Right renal cortex interstitium (tissue), 3 donors: ENCODE measurements around the gene ARPIN. TPM values are rescaled to one million over a fixed set of nuclear protein-coding genes. Genes with fewer than 3 reads are reported as not detected.
"Not testable (repeated sequence)": the region's sequence is repeated elsewhere in the genome, so short reads cannot be mapped to it uniquely, and the experiment has no call there.

Experiments used
- DNase-seq, 3 donors: peaks; one replicate each; pipeline ENCODE4 v3.0.0-alpha.2; 2013; ENCODE audit warnings: low read depth in 3 of 3, low spot score in 2 of 3
- polyA plus RNA-seq, 3 donors: library from polyadenylated mRNA; unstranded; fragments of 120-200 nt; gene quantifications; one replicate each; pipeline ENCODE4 v1.2.1, GENCODE V29; 2013; ENCODE audit not compliant: insufficient read length in 3 of 3

ARPIN gene
- polyA plus RNA-seq, 3 donors, result 28.1 to 31.0 (median 28.5) TPM

DNA sequence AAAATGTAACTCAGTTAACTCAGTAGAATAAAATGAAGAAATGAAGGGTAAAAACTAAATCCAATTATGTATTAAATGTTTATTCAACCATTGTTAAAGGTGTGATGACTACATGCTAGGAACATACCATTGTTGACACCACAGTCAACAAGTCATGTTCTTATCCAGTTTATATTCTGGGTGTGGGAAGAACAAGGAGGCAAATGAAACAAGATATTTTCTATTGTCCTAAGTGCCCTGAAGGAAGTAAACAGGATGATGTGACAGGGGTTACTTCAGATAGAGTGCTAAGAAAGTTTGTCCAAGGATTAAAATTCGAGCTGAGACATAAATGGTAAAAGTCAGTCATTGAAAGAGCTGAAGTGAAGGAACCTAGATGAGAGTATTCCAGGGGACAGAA, 32.0 kb downstream of the ARPIN start:
- no peak for DNase-seq

DNA sequence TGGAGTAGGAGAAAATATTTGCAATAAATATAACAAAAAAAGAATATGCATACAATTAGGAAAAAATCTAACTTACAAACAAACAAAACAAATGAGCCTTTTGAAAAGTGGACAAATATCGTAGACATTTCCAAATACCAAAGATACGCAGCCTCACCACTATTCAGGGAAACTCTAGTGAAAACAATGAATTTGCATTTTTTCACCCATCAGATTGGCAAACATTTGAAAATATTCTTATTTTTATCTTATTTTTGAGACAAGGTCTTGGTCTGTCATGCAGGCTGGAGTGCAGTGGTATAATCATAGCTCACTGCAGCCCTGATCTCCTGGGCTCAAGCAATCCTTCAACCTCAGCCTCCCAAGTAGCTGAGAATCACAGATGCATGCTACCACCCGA, 34.4 kb downstream of the ARPIN start:
- DNase-seq, result no peak

DNA sequence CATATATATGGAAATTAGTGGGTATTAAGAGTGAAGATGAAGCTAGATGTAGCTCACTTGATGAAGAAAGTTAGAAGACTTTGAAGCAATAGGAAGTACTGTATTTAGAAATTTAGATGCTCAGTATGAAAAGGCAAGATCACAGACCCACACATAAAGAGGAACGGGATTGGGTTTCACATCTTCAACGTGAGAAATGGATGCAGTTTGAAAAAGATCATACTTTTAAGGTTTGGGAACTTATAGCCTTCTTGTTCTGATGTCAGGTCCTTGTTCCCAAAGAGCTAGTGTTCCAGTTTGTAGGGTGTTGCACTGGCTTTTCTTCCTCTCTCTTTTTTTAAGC, 35.7 kb downstream of the ARPIN start:
- no peak for DNase-seq

DNA sequence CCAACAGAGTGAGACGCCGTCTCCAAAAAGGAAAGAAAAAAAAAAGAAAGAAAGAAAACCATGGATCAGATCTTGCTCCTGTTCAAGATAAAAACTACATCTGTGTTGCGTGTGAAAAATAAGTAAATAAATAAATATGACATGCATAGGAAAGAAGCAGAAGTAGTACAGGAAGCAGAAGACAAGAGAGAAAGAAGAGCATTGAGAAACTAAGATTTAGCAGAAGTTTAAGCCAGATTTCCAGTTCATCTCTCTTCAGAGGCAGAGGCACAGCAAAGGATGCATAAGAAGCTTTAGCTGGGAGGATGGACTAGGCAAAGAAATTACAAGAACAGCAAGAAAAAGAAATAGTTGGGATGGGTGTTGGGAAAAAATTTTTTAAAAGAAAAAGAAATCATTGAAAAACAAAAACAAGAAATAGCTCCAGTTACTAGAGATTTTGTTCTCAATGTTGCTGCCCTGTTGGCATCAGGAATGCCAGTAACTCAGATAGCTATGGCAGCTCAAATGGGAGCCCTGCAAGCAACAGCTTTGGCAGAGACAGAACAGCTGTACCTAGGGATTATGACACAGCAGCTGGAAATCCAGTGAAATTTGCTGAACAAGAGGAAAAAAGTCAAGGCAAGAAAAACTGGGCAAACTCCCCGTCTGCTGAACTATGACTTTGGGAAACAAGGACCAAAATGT, 36.2 kb downstream of the ARPIN start:
- DNase-seq, result no peak

DNA sequence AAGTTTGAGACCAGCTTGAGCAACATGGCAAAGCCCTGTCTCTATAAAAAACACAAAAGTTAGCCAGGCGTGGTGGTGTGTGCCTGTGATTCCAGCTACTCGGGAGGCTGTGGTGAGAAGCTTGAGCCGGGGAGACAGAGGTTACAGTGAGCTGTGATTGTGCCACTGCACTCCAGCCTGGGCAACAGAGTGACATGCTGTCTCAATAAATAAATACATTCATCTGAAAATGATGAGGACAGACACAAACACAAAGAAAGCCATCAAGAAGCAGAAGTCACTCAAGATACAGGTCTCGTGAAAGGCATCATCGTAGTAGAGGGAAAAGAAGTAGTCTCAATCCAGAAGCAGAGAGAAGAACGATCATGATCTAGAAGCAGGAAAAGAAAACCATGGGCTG, 37.0 kb downstream of the ARPIN start:
- no peak for DNase-seq

DNA sequence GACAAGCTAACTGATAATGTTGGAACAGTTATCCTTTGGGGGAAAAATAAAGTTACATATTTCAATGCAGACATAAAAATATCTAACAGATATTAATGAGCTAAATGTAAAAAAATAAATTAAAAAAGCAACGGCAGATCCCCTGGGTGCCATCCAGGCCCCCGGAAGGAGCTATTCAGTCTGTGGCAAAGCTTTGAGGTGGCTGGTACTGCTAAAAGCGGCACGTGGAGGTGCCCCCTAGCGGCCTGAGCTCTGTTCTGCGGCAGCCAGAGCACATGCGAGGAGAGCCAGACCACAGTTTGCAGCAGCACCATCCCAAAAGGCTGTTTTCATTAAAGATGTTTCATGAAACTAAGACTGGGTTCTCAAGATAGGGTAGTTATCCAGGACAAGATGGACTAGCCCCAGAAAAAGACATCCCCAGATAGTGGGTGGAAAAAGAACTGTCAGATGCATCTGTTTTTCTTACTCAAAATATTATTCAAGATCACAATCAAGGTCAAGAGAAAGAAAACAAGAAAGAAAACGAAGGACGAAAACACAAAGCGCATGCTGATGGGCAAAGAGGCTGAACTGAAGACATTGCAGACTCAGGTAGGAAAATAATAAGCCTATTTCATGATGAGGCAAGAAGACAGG, 37.7 kb downstream of the ARPIN start:
- peak in 1 of 3 donors; percentile 36 for DNase-seq

DNA sequence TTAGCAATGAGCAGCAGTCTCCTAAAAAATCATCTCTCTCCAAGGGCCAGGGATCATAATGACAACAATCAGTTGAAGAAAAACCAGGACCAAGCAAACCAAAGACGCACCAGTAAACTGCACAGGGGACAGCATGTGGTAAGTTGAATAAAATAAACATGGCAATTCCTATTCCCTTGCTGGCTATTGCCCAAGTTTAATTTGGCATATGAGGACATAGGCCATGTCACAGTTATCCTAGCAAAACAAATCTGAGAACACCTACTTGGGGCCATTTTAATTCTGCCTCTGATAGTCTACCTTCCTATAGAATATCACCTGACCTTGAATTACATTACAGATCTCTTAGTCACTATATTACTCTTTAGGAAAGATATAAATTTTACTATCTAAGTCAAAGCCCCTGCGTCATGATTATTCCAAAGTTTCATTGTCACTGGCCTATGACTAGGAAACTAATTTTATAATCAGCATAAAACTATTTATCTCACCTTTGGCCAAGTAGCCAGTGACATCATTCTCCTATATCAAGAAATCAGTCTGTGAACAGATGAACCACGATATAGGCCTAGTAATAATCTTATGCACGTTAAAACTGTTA, 42.0 kb downstream of the ARPIN start:
- DNase-seq, result no peak

DNA sequence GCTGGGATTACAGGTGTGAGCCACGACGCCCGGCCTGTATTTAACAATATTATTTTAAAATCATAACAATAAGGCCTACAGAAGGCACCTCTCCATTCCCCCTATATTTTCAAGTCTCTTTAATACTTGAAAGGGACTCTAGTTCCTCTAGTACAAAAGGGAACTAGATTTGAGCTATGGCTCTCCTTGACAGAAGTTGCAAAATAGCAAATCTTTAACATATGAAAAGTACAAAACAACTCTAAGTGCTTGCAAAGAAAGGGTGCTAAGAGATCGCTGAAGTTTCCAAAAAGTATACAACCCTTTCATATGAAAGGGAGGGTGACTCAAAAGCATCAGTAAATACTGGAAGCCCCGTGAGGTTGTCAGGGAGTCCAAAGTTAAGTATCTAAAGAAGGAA, 42.7 kb downstream of the ARPIN start:
- no peak for DNase-seq

DNA sequence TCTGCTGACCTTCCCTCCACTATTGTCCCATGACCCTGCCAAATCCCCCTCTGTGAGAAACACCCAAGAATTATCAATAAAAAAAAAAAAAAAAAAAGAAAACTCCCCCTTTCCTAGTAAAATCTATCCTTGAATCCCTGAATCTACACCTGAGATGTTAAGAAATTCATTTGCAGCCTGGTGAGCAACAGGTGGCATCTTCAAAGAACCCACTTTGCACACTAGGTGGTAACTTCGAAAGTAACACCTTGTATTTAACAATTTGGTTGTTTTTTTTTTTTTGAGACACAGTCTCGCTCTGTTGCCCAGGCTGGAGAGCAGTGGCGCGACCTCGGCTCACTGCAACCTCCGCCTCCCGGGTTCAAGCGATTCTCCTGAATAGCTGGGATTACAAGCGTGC, 43.3 kb downstream of the ARPIN start:
- DNase-seq, result not testable (repeated sequence)

DNA sequence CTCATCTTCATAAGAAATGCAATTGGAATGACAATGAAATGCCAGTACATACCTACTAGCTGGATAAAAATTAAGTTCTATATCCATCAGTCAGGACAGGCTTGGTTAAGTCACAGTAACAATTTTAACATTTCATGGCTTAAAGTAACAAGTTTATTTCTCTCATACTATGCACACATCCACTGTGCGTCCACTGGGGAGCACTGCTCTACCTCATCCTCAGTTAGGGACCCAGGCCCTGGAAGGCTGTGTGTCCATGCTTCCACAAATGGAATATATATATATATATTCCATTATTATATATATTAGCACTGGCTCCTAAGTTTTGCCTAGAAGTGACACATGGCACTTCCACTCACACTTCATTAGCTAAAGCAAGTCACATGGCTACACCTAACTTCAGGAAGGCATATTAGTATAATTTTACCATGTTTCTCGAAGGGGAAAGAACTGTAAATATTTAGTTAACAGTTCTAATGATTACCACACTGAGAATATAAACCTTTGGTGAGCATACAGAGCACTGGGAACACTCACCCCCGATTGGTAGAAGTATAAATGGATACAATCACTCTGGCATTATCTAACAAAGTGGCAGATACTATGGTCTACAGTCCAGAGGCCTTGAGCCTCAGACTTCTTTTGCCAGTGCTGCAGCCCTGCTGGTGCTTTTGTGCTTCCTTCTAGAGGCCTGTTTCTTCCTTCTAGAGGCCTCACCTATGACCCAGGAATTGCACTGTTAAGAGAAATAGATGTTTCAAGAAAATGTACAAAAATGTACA, 47.6 kb downstream of the ARPIN start:
- no peak for DNase-seq

DNA sequence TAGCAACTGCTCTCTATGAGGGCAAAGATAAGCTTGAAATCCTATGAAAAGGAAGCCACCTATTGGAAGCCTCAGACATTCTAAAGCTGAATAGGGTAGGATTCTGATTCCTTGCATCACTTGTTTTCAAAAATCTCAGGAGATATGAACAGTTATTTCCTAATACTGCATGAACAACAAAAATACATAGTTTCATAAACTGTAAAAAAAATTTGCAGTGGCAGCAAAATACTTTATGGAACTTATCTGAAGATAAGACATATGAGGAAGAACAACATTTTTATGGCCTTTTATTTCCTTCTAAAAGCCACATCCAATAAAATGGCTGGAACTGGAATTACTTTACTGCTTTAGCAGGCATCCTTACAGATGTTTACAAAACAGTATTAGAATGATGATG, 48.8 kb downstream of the ARPIN start:
- DNase-seq, result no peak

DNA sequence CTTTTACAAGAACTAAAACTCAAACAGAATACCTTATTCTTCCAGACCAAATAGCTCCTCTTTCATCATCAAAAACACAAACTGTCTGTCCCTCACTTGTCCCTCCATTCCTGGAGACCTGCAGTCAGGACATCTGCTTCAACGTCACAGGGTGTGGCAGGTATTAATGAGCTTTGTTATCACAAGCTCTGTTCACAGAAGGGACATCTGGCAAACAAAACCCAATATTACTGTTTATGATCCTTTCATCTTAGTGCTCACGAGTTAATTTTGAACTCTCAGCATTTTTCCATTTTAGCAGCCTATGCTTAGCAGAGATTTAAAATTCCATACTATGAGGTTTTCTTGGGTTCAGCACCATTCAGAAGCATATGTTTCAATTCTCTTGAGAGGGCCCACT, 51.9 kb downstream of the ARPIN start:
- no peak for DNase-seq

DNA sequence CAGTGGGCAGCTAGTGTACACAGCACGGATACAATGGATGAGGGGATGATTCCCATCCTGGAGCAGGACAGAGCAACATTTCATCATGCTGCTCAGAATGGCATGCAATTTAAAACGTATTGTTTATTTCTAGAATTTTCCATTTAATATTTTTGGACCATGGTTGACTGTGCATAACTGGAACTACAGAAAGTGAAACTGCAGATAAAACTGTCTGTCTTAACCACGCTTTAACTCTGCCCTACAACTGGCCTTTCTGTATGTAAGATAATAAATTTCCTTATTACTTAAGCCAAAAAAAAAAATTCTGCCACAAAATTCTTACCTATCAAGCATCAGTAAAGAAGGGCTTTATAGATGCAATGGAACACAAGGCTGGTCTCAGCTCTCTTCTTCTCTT, 52.3 kb downstream of the ARPIN start:
- DNase-seq, result no peak

DNA sequence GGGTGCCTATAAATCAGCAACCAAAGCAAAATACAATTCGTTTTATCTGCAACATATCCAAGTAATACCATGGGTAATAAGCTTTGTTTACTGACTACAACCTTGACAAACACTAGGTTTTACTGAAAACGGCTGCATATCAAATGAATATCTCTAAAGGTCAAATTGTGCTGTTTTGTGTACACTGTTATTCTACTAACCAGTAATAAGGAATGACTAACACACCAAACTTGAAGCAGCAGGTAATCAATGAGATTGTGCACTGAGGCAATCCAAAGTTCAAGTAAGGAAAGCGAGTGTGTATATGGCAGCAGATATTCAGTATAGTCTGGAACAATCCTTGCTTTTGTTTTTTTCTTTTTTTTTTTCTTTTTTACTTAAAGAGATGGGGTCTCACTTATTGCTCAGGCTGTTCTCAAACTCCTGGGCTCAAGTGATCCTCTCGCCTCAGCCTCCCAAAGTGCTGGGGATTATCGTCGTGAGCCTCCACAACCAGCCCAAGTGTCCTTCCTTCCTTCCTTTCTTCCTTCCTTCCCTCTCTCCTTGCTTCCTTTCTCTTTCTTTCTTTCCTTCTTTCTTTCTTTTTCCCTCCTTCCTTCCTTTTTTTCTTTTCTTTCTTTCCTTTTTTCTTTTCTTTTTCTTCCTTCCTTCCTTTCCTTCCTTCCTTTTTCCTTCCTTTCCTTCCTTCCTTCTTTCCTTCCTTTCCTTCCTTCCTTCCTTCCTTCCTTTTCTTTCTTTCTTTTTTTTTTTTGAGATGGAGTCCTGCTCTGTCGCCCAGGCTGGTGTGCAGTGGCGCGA, 53.9 kb downstream of the ARPIN start:
- DNase-seq, result no peak

DNA sequence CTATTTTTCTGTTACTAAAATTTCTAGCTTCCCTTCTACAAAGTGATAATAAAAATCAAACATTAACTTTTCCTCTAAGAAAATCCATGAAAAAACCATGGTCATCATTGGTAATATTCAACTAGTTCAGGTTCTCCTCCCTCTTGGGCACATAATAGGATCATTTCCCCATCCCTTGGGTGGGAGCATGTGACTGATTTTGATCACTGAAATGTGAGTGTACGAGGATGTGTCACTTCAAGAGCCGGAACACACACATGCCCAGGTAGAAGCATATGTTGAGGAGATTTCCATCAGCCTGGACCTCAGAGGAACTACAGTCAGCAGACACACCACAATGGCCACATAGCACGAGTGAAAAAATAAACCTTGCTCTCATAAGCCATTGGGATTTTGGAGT, 55.1 kb downstream of the ARPIN start:
- no peak for DNase-seq

DNA sequence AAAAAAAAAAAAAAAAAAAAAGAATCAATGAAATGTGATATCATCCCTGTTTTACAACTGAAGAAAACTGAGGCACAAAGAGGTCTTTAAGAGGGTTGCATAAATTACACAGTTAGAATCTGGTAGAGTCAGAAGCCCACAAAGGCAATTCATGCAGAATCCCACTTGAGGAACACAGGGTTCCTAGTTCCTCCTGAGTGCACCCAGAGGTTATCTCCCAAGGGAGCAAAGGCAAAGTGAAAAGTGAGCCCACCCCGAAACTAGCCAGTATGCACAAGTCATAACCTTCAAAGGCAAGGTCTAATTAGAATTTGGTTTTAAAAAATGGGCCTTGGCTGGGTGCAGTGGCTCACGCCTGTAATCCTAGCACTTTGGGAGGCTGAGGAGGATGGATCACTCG, 56.8 kb downstream of the ARPIN start:
- DNase-seq, result no peak

DNA sequence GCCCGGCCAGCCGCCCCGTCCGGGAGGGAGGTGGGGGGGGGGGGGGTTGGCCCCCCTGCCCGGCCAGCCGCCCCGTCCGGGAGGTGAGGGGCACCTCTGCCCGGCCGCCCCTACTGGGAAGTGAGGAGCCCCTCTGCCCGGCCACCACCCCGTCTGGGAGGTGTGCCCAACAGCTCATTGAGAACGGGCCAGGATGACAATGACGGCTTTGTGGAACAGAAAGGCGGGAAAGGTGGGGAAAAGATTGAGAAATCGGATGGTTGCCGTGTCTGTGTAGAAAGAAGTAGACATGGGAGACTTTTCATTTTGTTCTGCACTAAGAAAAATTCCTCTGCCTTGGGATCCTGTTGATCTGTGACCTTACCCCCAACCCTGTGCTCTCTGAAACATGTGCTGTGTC, 57.9 kb downstream of the ARPIN start:
- not testable (repeated sequence) for DNase-seq

DNA sequence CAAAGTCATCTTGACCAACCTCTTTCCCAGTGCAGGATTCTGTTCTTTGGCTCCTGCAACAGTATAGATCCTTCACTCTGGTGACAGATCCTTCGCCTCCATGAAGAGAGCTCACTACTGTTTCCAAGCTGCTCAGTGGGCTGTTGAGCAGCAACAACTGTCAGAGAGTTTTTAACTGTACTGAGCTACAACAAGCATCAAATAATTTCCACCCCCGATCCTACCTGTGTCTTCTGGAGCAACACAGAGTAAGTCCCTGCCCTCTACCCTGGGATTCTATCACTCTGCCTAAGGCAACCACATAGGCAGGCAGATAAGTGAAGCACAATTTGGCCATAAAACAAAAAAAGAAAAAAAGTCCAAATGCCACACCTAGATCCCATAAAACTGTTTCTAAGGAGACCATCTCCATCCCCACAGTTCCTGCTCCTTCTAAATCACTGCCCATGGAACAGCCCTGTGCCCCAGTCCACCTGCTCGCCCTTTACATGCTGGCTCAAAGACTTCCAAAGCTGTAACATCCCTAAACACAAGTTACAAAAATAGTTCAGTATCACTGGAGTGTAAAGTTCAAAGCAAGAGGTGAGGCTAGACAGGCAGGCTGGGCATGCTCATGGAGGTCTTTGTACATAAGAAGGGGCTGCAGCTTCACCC, 60.3 kb downstream of the ARPIN start:
- DNase-seq, result no peak

DNA sequence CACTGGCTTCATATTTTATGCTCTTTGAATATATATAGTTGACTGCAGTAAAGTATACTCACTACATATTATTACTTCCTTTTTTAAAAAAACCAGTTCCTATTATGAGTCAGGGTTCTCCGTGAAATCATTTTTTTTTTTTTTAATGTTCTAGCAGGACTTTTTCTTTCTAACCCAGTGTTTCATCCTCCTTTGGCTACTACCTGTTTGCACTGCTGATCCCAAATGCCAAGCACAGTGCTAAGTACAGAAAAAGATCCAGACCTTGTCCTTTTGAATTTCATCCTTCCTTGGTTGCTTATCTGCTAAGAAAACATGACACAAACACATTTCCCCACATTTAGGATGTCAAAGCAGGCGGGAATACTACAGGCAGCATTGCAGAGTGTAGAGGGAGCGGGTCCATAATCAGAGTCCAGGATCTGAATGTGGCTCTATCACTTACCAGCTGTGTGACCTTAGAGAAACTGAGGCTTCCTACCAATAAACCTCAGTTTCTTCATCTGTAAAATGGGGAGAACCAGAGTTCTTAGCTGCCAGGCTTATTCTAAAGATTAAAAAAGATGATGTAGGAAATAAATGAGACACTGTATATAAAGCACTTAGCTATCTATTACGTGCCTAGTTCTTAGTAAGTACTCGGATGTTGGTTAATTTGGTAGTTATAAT, 60.9 kb downstream of the ARPIN start:
- no peak for DNase-seq

DNA sequence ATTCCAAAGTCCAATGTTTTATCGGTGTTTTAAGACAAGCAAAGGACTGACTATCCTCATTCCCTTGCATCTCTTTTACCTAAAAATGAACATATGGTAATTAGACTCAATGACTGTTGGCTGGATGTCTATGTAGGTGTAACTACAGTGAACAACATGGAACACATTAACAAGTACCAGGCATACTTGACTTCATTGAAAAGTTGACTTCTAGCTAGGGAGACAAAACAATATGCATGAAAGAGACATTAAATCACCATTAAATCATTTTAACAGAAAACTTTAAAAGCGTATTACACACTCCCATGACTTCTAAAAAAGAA, 63.8 kb downstream of the ARPIN start:
- DNase-seq, result no peak
